PFSK-1 (cell line): ENCODE results near the gene IL10RA.

ENCODE experiments used
- FOXP2 ChIP-seq: optimal IDR thresholded peaks from 2 replicates; pipeline ENCODE3; 2011; ENCODE audit warnings: borderline replicate concordance, control low read depth, inconsistent platforms; ENCODE audit not compliant: insufficient read depth; ENCODE audit errors: extremely low read length, extremely low read depth
- POLR2AphosphoS5 ChIP-seq: IDR thresholded peaks from 2 replicates; pipeline ENCODE4 v1.6.1; 2012; ENCODE audit warnings: low read depth, mild to moderate bottlenecking, control low read depth, low read length, moderate library complexity
- REST ChIP-seq, 2 experiments: IDR thresholded peaks; 2 replicates each; pipeline versions ENCODE4 v1.6.1 to v1.8.0; 2011 to 2012; ENCODE audit warnings: low read depth in 2 of 2, low read length in 2 of 2, control low read depth in 1 of 2, inconsistent platforms in 1 of 2, mild to moderate bottlenecking in 1 of 2, moderate library complexity in 1 of 2; ENCODE audit not compliant: insufficient read depth in 1 of 2
- SIN3A ChIP-seq: IDR thresholded peaks from 2 replicates; pipeline ENCODE4 v1.6.1; 2012; ENCODE audit warnings: mild to moderate bottlenecking, low read length, moderate library complexity, borderline replicate concordance; ENCODE audit not compliant: insufficient read depth
- TAF1 ChIP-seq: IDR thresholded peaks from 2 replicates; pipeline ENCODE4 v1.6.1; 2012; ENCODE audit warnings: low read length, control low read depth, borderline replicate concordance; ENCODE audit not compliant: insufficient read depth

Gene IL10RA

GRCh38 chr11:118004543-118005223 is 18.5 kb downstream of the IL10RA start:
- TF ChIP-seq FOXP2 = no peak
- no peak for TF ChIP-seq SIN3A
- TF ChIP-seq POLR2AphosphoS5 = no peak
- TF ChIP-seq REST (IDR thresholded peaks at IDR 0.05; ENCODE audit: insufficient read depth in 1 of 2, low read depth in 2 of 2, low read length in 2 of 2) = no peak
- no peak for TF ChIP-seq TAF1

- no peak for TF ChIP-seq TAF1
- TF ChIP-seq FOXP2 = no peak
- no peak for TF ChIP-seq POLR2AphosphoS5
- TF ChIP-seq REST (IDR thresholded peaks at IDR 0.05; ENCODE audit: insufficient read depth in 1 of 2, low read depth in 2 of 2, low read length in 2 of 2) = no peak
- no peak for TF ChIP-seq SIN3A
Observed at GRCh38 chr11:118005224-118006152, 19.3 kb downstream of the IL10RA start.

GRCh38 chr11:118006153-118006534 is 19.9 kb downstream of the IL10RA start:
- TF ChIP-seq REST (IDR thresholded peaks at IDR 0.05; ENCODE audit: insufficient read depth in 1 of 2, low read depth in 2 of 2, low read length in 2 of 2) (no peak), SIN3A (no peak), POLR2AphosphoS5 (no peak), TAF1 (no peak), FOXP2 (no peak)

GRCh38 chr11:118007040-118007439 is 20.8 kb downstream of the IL10RA start:
- TF ChIP-seq SIN3A (no peak), TAF1 (no peak)

- TF ChIP-seq POLR2AphosphoS5 = no peak
- no peak for TF ChIP-seq SIN3A
- TF ChIP-seq REST (IDR thresholded peaks at IDR 0.05; ENCODE audit: insufficient read depth in 1 of 2, low read depth in 2 of 2, low read length in 2 of 2) = no peak
- TF ChIP-seq FOXP2 = no peak
- TF ChIP-seq TAF1 = no peak
Observed at GRCh38 chr11:118008271-118008911, 22.2 kb downstream of the IL10RA start.
